OCI-LY7 (cell line): ENCODE measurements around the gene FOXP1.

Source experiments
- EZH2phosphoT487 ChIP-seq: fragments of 200-600 bp; sonication (generic); IDR thresholded peaks from 2 replicates; pipeline ENCODE4 v1.6.1; 2018; ENCODE audit warnings: low read depth, borderline replicate concordance, mild to moderate bottlenecking, mixed run types, antibody characterized with exemption, low read length, moderate library complexity, mixed read lengths
- TF ChIP-seq, protein P1 (sequence below): fragments of 200-600 bp; sonication (generic); conservative IDR thresholded peaks from 2 replicates; pipeline ENCODE4 v1.5.1; 2014; ENCODE audit warnings: mild to moderate bottlenecking, antibody characterized with exemption, low read length, moderate library complexity, mixed read lengths

DNA sequence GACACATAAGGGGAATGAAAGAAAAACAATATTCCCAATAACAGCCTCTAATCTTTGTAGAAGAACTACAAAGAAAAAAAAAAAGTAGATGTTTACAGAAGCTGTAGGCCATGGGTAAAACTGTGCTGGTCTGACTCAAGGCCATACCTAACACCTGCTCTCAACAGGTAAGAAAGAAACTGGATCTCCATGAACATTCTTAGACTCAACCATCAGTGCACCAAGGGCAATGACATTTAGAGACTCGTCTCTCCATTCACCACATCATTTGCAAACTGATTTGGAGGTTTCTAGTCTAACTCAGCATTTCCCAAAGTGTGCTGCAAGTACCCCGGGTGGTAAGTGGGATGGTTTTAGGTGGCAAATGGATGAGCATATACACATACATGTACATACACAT is 164.2 kb downstream of the FOXP1 start:
- TF ChIP-seq, protein P1, sequence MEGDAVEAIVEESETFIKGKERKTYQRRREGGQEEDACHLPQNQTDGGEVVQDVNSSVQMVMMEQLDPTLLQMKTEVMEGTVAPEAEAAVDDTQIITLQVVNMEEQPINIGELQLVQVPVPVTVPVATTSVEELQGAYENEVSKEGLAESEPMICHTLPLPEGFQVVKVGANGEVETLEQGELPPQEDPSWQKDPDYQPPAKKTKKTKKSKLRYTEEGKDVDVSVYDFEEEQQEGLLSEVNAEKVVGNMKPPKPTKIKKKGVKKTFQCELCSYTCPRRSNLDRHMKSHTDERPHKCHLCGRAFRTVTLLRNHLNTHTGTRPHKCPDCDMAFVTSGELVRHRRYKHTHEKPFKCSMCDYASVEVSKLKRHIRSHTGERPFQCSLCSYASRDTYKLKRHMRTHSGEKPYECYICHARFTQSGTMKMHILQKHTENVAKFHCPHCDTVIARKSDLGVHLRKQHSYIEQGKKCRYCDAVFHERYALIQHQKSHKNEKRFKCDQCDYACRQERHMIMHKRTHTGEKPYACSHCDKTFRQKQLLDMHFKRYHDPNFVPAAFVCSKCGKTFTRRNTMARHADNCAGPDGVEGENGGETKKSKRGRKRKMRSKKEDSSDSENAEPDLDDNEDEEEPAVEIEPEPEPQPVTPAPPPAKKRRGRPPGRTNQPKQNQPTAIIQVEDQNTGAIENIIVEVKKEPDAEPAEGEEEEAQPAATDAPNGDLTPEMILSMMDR: no peak
- TF ChIP-seq EZH2phosphoT487: no peak
